HepG2 (cell line): ENCODE results near the gene NPC1. TPM values are rescaled to one million over a fixed set of nuclear protein-coding genes. Genes with fewer than 3 reads are reported as not detected.

ENCODE experiments used
- CEBPG ChIP-seq: IDR thresholded peaks from 2 replicates; pipeline ENCODE4 v1.6.1; 2016
- CREB1 ChIP-seq, 2 experiments: fragments of 450-650 bp in 1 of 2; IDR thresholded peaks; 2 replicates each; pipeline ENCODE4 v1.6.1; 2016 to 2017; ENCODE audit warnings: control low read depth in 1 of 2, mild to moderate bottlenecking in 1 of 2, missing compliant biosample characterization in 1 of 2, missing genetic modification characterization in 1 of 2
- FOSL2 ChIP-seq: sonication (generic); formaldehyde crosslinking; IDR thresholded peaks from 2 replicates; pipeline ENCODE4 v1.4.0; 2020; ENCODE audit warnings: missing genetic modification reagents
- FOXK1 ChIP-seq: sonication (generic); formaldehyde crosslinking; IDR thresholded peaks from 2 replicates; pipeline ENCODE4 v1.4.0; 2020; ENCODE audit warnings: low read depth, missing genetic modification reagents, borderline replicate concordance
- GATAD2A ChIP-seq: IDR thresholded peaks from 2 replicates; pipeline ENCODE4 v1.6.1; 2016
- GPN1 ChIP-seq: sonication (generic); formaldehyde crosslinking; IDR thresholded peaks from 2 replicates; pipeline ENCODE4 v1.5.1; 2020; ENCODE audit warnings: missing genetic modification reagents, borderline replicate concordance
- HMG20A ChIP-seq: IDR thresholded peaks from 2 replicates; pipeline ENCODE4 v1.6.1; 2016; ENCODE audit warnings: borderline replicate concordance
- HNF4G ChIP-seq, 2 experiments: sonication (generic) in 1 of 2; formaldehyde crosslinking in 1 of 2; IDR thresholded peaks; 2 replicates each; pipeline versions ENCODE4 v1.4.0 to v1.6.1; 2011 to 2020; ENCODE audit warnings: borderline replicate concordance in 2 of 2, low read depth in 2 of 2, mild to moderate bottlenecking in 2 of 2, low read length in 1 of 2, missing genetic modification reagents in 1 of 2, moderate library complexity in 1 of 2
- MED1 ChIP-seq: sonication (generic); formaldehyde crosslinking; IDR thresholded peaks from 2 replicates; pipeline ENCODE4 v1.4.0; 2020; ENCODE audit warnings: missing genetic modification reagents
- NPAS2 ChIP-seq: sonication (generic); formaldehyde crosslinking; IDR thresholded peaks from 2 replicates; pipeline ENCODE4 v1.8.0; 2022; ENCODE audit warnings: mild to moderate bottlenecking, missing genetic modification reagents, borderline replicate concordance
- NR2F6 ChIP-seq, 2 experiments: IDR thresholded peaks; 2 replicates each; pipeline ENCODE4 v1.6.1; 2016; ENCODE audit warnings: antibody characterized with exemption in 1 of 2, mild to moderate bottlenecking in 1 of 2
- PCBP1 ChIP-seq: fragments of 200-400 bp; formaldehyde crosslinking; IDR thresholded peaks from 2 replicates; pipeline ENCODE4 v1.6.1; 2017; ENCODE audit warnings: mild to moderate bottlenecking, low read depth, low read length, borderline replicate concordance
- RARA ChIP-seq: IDR thresholded peaks from 2 replicates; pipeline ENCODE4 v1.6.1; 2016; ENCODE audit warnings: missing genetic modification reagents, missing compliant biosample characterization
- RXRB ChIP-seq: IDR thresholded peaks from 2 replicates; pipeline ENCODE4 v1.6.1; 2016; ENCODE audit warnings: borderline replicate concordance, missing genetic modification reagents, missing compliant biosample characterization
- SALL1 ChIP-seq: sonication (generic); formaldehyde crosslinking; IDR thresholded peaks from 2 replicates; pipeline ENCODE4 v1.8.0; 2022; ENCODE audit warnings: mild to moderate bottlenecking, missing genetic modification reagents
- SAP130 ChIP-seq: IDR thresholded peaks from 2 replicates; pipeline ENCODE4 v1.6.1; 2016; ENCODE audit warnings: low read depth
- SKI ChIP-seq: fragments of 450-650 bp; IDR thresholded peaks from one replicate; pipeline ENCODE4 v1.6.1; 2018; ENCODE audit warnings: mild to moderate bottlenecking; ENCODE audit not compliant: partially characterized antibody
- SRSF9 ChIP-seq: fragments of 200-400 bp; formaldehyde crosslinking; IDR thresholded peaks from 2 replicates; pipeline ENCODE4 v1.6.1; 2018; ENCODE audit warnings: borderline replicate concordance, mild to moderate bottlenecking, low read depth, low read length; ENCODE audit not compliant: insufficient read depth, poor library complexity, severe bottlenecking
- ZNF550 ChIP-seq: sonication (generic); formaldehyde crosslinking; IDR thresholded peaks from 2 replicates; pipeline ENCODE4 v1.4.0; 2020; ENCODE audit warnings: mild to moderate bottlenecking, missing genetic modification reagents, borderline replicate concordance
- ZNF564 ChIP-seq: sonication (generic); formaldehyde crosslinking; IDR thresholded peaks from 2 replicates; pipeline ENCODE4 v1.8.1; 2023; ENCODE audit warnings: mild to moderate bottlenecking, missing genetic modification reagents
- ZNF616 ChIP-seq: sonication (generic); formaldehyde crosslinking; IDR thresholded peaks from 2 replicates; pipeline ENCODE4 v1.5.0; 2020; ENCODE audit warnings: low read depth, mild to moderate bottlenecking, missing genetic modification reagents
- ZNF724P ChIP-seq: sonication (generic); formaldehyde crosslinking; IDR thresholded peaks from 2 replicates; pipeline ENCODE4 v1.8.0; 2022; ENCODE audit warnings: missing genetic modification reagents, borderline replicate concordance
- ZNF790 ChIP-seq: sonication (generic); formaldehyde crosslinking; IDR thresholded peaks from 2 replicates; pipeline ENCODE4 v1.8.0; 2022; ENCODE audit warnings: missing genetic modification reagents, mild to moderate bottlenecking, borderline replicate concordance
- polyA plus RNA-seq, 8 experiments: library from polyadenylated mRNA; depleted of rRNA in 3 of 8; stranded (reverse) in 7 of 8; unstranded in 1 of 8; fragments of >200 nt; fragmentation: Illumina TruSeq in 4 of 8; extraction: Trizol in 4 of 8; gene quantifications; 2 replicates each; pipeline versions ENCODE4 v1.2.1 to v1.2.3, GENCODE V29; 2011 to 2016; ENCODE audit warnings: low read depth in 4 of 8, missing spikeins in 1 of 8, mixed read lengths in 1 of 8; ENCODE audit not compliant: insufficient read depth in 1 of 8
- total RNA-seq, 5 experiments: library from RNA; depleted of rRNA; stranded (reverse); fragments of >200 nt; fragmentation: Illumina TruSeq; extraction: Trizol; gene quantifications; 2 replicates each; pipeline ENCODE4 v1.2.3, GENCODE V29; 2016; ENCODE audit warnings: low read depth in 1 of 5
- TF ChIP-seq, protein P1 (sequence below): sonication (generic); formaldehyde crosslinking; IDR thresholded peaks from 2 replicates; pipeline ENCODE4 v1.9.0; 2022; ENCODE audit warnings: missing genetic modification reagents, mild to moderate bottlenecking, borderline replicate concordance
- TF ChIP-seq, protein P2 (sequence below): sonication (generic); formaldehyde crosslinking; IDR thresholded peaks from 2 replicates; pipeline ENCODE4 v1.5.1; 2020; ENCODE audit warnings: missing genetic modification reagents, mild to moderate bottlenecking, borderline replicate concordance
- TF ChIP-seq, protein P3 (sequence below): sonication (generic); formaldehyde crosslinking; IDR thresholded peaks from 2 replicates; pipeline ENCODE4 v1.5.1; 2020; ENCODE audit warnings: missing genetic modification reagents, mild to moderate bottlenecking, borderline replicate concordance

Gene NPC1
- total and polyA plus RNA-seq, 2 of the 13 experiments (the other 11 are each of a cell fraction or from before 2014, with no cell fraction given) = 46.5 to 114 TPM

DNA sequence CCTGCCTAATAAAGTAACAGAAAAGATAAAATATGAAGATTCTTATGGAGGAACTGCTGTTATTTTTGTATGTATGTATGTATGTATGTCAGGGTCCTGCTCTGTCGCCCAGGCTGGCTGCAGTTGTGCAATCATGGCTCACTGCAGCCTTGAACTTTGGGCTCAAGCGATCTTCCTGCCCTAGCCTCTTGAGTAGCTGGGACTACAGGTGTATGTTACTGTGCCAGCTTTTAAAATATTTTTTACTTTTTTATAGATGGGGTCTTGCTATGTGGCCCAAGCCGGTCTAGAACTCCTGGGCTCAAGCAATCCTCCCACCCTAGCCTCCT lies 49.7 kb upstream of the NPC1 start (continued):
- TF ChIP-seq ZNF790 (CRISPR knock-in tag) = no peak
- TF ChIP-seq HNF4G (IDR thresholded peaks at IDR 0.05; ENCODE audit: borderline replicate concordance, low read depth, low read length) = peak; percentile 68; the same call in 1 of the 2 replicates
- TF ChIP-seq HNF4G (CRISPR knock-in tag; IDR thresholded peaks at IDR 0.05; ENCODE audit: borderline replicate concordance, low read depth) = no peak
- 0 out of 2 replicates have a peak, but pooled peaks have one; percentile 18 for TF ChIP-seq RXRB
- no peak for TF ChIP-seq ZNF724P (CRISPR knock-in tag)
- TF ChIP-seq ZNF616 (CRISPR knock-in tag) = no peak
- TF ChIP-seq CEBPG (CRISPR knock-in tag) = peak; percentile 92
- peak; percentile 29; the same call in 1 of the 2 replicates for TF ChIP-seq RARA
- peak; percentile 61; the same call in 1 of the 2 replicates for TF ChIP-seq HMG20A (CRISPR knock-in tag)
- no peak for TF ChIP-seq MED1 (CRISPR knock-in tag)
- peak; percentile 7 for TF ChIP-seq SKI
- TF ChIP-seq CREB1 (IDR thresholded peaks at IDR 0.05) = no peak
- no peak for TF ChIP-seq CREB1 (CRISPR knock-in tag; IDR thresholded peaks at IDR 0.05)
- no peak for TF ChIP-seq GPN1
- no peak for TF ChIP-seq PCBP1
- TF ChIP-seq FOXK1 = 0 out of 2 replicates have a peak, but pooled peaks have one; percentile 18
- TF ChIP-seq, protein P1, sequence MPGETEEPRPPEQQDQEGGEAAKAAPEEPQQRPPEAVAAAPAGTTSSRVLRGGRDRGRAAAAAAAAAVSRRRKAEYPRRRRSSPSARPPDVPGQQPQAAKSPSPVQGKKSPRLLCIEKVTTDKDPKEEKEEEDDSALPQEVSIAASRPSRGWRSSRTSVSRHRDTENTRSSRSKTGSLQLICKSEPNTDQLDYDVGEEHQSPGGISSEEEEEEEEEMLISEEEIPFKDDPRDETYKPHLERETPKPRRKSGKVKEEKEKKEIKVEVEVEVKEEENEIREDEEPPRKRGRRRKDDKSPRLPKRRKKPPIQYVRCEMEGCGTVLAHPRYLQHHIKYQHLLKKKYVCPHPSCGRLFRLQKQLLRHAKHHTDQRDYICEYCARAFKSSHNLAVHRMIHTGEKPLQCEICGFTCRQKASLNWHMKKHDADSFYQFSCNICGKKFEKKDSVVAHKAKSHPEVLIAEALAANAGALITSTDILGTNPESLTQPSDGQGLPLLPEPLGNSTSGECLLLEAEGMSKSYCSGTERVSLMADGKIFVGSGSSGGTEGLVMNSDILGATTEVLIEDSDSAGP = no peak
- no peak for TF ChIP-seq ZNF564
- TF ChIP-seq FOSL2 (CRISPR knock-in tag) = peak; percentile 59; the same call in 1 of the 2 replicates
- TF ChIP-seq ZNF550 = no peak
- TF ChIP-seq, protein P2, sequence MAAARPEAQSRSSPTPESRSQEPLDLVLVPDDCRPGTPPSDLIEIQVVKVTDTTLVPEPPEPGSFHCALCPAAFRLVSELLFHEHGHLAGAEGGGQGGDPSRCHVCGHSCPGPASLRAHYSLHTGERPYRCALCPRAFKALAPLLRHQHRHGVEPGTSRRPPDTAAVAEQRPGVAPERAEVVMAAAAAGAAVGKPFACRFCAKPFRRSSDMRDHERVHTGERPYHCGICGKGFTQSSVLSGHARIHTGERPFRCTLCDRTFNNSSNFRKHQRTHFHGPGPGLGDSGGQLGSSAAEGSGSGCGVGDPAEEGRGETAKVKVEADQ = no peak
- peak; percentile 31; the same call in 1 of the 2 replicates for TF ChIP-seq SALL1 (CRISPR knock-in tag)
- TF ChIP-seq, protein P3, sequence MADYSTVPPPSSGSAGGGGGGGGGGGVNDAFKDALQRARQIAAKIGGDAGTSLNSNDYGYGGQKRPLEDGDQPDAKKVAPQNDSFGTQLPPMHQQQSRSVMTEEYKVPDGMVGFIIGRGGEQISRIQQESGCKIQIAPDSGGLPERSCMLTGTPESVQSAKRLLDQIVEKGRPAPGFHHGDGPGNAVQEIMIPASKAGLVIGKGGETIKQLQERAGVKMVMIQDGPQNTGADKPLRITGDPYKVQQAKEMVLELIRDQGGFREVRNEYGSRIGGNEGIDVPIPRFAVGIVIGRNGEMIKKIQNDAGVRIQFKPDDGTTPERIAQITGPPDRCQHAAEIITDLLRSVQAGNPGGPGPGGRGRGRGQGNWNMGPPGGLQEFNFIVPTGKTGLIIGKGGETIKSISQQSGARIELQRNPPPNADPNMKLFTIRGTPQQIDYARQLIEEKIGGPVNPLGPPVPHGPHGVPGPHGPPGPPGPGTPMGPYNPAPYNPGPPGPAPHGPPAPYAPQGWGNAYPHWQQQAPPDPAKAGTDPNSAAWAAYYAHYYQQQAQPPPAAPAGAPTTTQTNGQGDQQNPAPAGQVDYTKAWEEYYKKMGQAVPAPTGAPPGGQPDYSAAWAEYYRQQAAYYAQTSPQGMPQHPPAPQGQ (CRISPR knock-in tag) = no peak
- no peak for TF ChIP-seq SRSF9
- no peak for TF ChIP-seq SAP130 (CRISPR knock-in tag)
- TF ChIP-seq NR2F6 (IDR thresholded peaks at IDR 0.05) = no peak
- TF ChIP-seq NR2F6 (CRISPR knock-in tag; IDR thresholded peaks at IDR 0.05) = peak; percentile 37; the same call in 1 of the 2 replicates
- TF ChIP-seq GATAD2A (CRISPR knock-in tag) = peak; percentile 72
- TF ChIP-seq NPAS2 = no peak
